HepG2 (cell line): ENCODE results near the gene SPAG7. TPM values are rescaled to one million over a fixed set of nuclear protein-coding genes. Genes with fewer than 3 reads are reported as not detected.

Experiments
- CENPX ChIP-seq: sonication (generic); formaldehyde crosslinking; IDR thresholded peaks from 2 replicates; pipeline ENCODE4 v1.9.0; 2021; ENCODE audit warnings: mild to moderate bottlenecking, missing genetic modification reagents, moderate library complexity
- KDM2A ChIP-seq: sonication (generic); formaldehyde crosslinking; IDR thresholded peaks from 2 replicates; pipeline ENCODE4 v1.4.0; 2020; ENCODE audit warnings: low read depth, missing genetic modification reagents, borderline replicate concordance
- MIER2 ChIP-seq: IDR thresholded peaks from 2 replicates; pipeline ENCODE4 v1.6.1; 2016; ENCODE audit warnings: missing biosample characterization, missing genetic modification reagents
- NR2C2 ChIP-seq: sonication (generic); formaldehyde crosslinking; IDR thresholded peaks from 2 replicates; pipeline ENCODE4 v1.4.0; 2020; ENCODE audit warnings: missing genetic modification reagents, mild to moderate bottlenecking, moderate library complexity, borderline replicate concordance
- NRL ChIP-seq: sonication (generic); formaldehyde crosslinking; IDR thresholded peaks from 2 replicates; pipeline ENCODE4 v1.5.0; 2020; ENCODE audit warnings: missing genetic modification reagents, mild to moderate bottlenecking, moderate library complexity, borderline replicate concordance
- RBFOX2 ChIP-seq: fragments of 200-400 bp; formaldehyde crosslinking; IDR thresholded peaks from 2 replicates; pipeline ENCODE4 v1.6.1; 2017; ENCODE audit warnings: low read depth, mild to moderate bottlenecking, low read length
- RBM39 ChIP-seq: fragments of 200-400 bp; formaldehyde crosslinking; IDR thresholded peaks from one replicate; pipeline ENCODE4 v1.6.1; 2018; ENCODE audit warnings: antibody characterized with exemption, mild to moderate bottlenecking, low read depth, low read length; ENCODE audit not compliant: poor library complexity, severe bottlenecking
- SAFB2 ChIP-seq: sonication (generic); formaldehyde crosslinking; IDR thresholded peaks from 2 replicates; pipeline ENCODE4 v1.5.1; 2020; ENCODE audit warnings: missing genetic modification reagents, low read depth, mild to moderate bottlenecking, borderline replicate concordance
- WIZ ChIP-seq: sonication (generic); formaldehyde crosslinking; IDR thresholded peaks from 2 replicates; pipeline ENCODE4 v1.5.1; 2020; ENCODE audit warnings: mild to moderate bottlenecking, missing genetic modification reagents
- ZNF207 ChIP-seq: fragments of 450-650 bp; IDR thresholded peaks from 2 replicates; pipeline ENCODE4 v1.6.1; 2016; ENCODE audit warnings: antibody characterized with exemption, borderline replicate concordance
- ZNF274 ChIP-seq: sonication (generic); formaldehyde crosslinking; IDR thresholded peaks from 2 replicates; pipeline ENCODE4 v1.5.1; 2020; ENCODE audit warnings: mild to moderate bottlenecking, missing genetic modification reagents
- ZNF558 ChIP-seq: sonication (generic); formaldehyde crosslinking; IDR thresholded peaks from 2 replicates; pipeline ENCODE4 v1.9.0; 2022; ENCODE audit warnings: mild to moderate bottlenecking, missing genetic modification reagents, borderline replicate concordance
- ZNF577 ChIP-seq: sonication (generic); formaldehyde crosslinking; IDR thresholded peaks from 2 replicates; pipeline ENCODE4 v1.4.0; 2020; ENCODE audit warnings: mild to moderate bottlenecking, low read depth, missing genetic modification reagents, borderline replicate concordance
- ZNF598 ChIP-seq: sonication (generic); formaldehyde crosslinking; IDR thresholded peaks from 2 replicates; pipeline ENCODE4 v1.5.1; 2020; ENCODE audit warnings: mild to moderate bottlenecking, missing genetic modification reagents, borderline replicate concordance
- ZNF615 ChIP-seq: sonication (generic); formaldehyde crosslinking; IDR thresholded peaks from 2 replicates; pipeline ENCODE4 v1.5.0; 2020; ENCODE audit warnings: mild to moderate bottlenecking, missing genetic modification reagents, borderline replicate concordance
- ZSCAN31 ChIP-seq: sonication (generic); formaldehyde crosslinking; IDR thresholded peaks from 2 replicates; pipeline ENCODE4 v1.5.0; 2020; ENCODE audit warnings: low read depth, mild to moderate bottlenecking, missing genetic modification reagents
- polyA plus RNA-seq, 8 experiments: library from polyadenylated mRNA; depleted of rRNA in 3 of 8; stranded (reverse) in 7 of 8; unstranded in 1 of 8; fragments of >200 nt; fragmentation: Illumina TruSeq in 4 of 8; extraction: Trizol in 4 of 8; gene quantifications; 2 replicates each; pipeline versions ENCODE4 v1.2.1 to v1.2.3, GENCODE V29; 2011 to 2016; ENCODE audit warnings: low read depth in 4 of 8, missing spikeins in 1 of 8, mixed read lengths in 1 of 8; ENCODE audit not compliant: insufficient read depth in 1 of 8
- total RNA-seq, 5 experiments: library from RNA; depleted of rRNA; stranded (reverse); fragments of >200 nt; fragmentation: Illumina TruSeq; extraction: Trizol; gene quantifications; 2 replicates each; pipeline ENCODE4 v1.2.3, GENCODE V29; 2016; ENCODE audit warnings: low read depth in 1 of 5
- TF ChIP-seq, protein P1 (sequence below): sonication (generic); formaldehyde crosslinking; IDR thresholded peaks from 2 replicates; pipeline ENCODE4 v1.9.0; 2021; ENCODE audit warnings: missing genetic modification reagents, borderline replicate concordance
- TF ChIP-seq, protein P2 (sequence below): sonication (generic); formaldehyde crosslinking; IDR thresholded peaks from 2 replicates; pipeline ENCODE4 v1.5.0; 2020; ENCODE audit warnings: missing genetic modification reagents, mild to moderate bottlenecking, borderline replicate concordance
- TF ChIP-seq, protein P3 (sequence below): IDR thresholded peaks from 2 replicates; pipeline ENCODE4 v1.6.1; 2016; ENCODE audit warnings: low read depth, control low read depth
- TF ChIP-seq, protein P4 (sequence below): sonication (generic); formaldehyde crosslinking; conservative IDR thresholded peaks from 2 replicates; pipeline ENCODE4 v1.8.0; 2022; ENCODE audit warnings: mild to moderate bottlenecking, moderate library complexity, missing genetic modification reagents
- TF ChIP-seq, protein P5 (sequence below): sonication (generic); formaldehyde crosslinking; IDR thresholded peaks from 2 replicates; pipeline ENCODE4 v1.5.1; 2020; ENCODE audit warnings: missing genetic modification reagents, mild to moderate bottlenecking, borderline replicate concordance

SPAG7 gene
- total and polyA plus RNA-seq, 2 of the 13 experiments (the other 11 are each of a cell fraction or from before 2014, with no cell fraction given) = 51.0 to 59.0 TPM

DNA sequence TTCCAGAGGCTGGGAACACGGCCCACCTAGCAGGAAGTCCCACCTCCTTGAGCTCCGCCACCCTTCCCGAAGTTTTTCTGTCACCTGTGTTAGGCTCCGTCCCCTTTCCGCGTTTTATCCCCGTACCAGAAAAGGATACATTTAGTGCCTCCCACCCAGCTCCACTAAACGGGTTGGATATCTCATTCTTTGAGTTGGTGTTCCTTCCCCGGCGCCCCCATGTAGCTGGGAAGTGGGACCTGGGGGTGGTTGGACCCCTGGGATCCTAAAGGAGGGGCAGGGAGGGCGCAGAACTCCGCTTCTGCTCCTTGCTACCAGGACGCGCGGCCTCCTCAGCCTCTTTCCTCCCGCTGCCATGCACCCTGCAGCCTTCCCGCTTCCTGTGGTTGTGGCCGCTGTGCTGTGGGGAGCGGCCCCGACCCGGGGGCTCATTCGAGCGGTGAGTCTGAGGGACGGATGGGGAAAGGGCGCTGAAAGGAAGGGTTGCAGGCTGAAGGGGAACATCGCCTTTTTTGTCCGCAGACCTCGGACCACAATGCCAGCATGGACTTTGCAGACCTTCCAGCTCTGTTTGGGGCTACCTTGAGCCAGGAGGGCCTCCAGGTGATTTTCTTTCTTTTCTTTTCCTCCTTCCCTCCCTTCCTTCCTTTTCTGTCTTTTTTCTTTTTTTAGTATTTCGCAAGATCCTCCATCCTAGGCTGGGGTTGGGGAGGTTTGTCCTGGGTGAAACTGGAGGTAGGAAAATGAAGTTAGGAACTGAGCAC lies 26.9 kb downstream of the SPAG7 start (continued):
- TF ChIP-seq RBFOX2 (peak; percentile 35; the same call in 1 of the 2 replicates), ZNF577 (CRISPR knock-in tag) (no peak), SAFB2 (CRISPR knock-in tag) (no peak), RBM39 (no peak), KDM2A (CRISPR knock-in tag) (0 out of 2 replicates have a peak, but pooled peaks have one; percentile 39), MIER2 (CRISPR knock-in tag) (no peak), WIZ (CRISPR knock-in tag) (no peak), ZNF615 (CRISPR knock-in tag) (no peak), ZNF207 (no peak), ZSCAN31 (CRISPR knock-in tag) (no peak), CENPX (no peak), NR2C2 (no peak; the same call in 1 of the 2 replicates), ZNF558 (no peak), ZNF274 (peak; percentile 67; the same call in 1 of the 2 replicates), NRL (CRISPR knock-in tag) (peak; percentile 56; the same call in 1 of the 2 replicates), ZNF598 (CRISPR knock-in tag) (peak; percentile 48; the same call in 1 of the 2 replicates)
- TF ChIP-seq, protein P1, sequence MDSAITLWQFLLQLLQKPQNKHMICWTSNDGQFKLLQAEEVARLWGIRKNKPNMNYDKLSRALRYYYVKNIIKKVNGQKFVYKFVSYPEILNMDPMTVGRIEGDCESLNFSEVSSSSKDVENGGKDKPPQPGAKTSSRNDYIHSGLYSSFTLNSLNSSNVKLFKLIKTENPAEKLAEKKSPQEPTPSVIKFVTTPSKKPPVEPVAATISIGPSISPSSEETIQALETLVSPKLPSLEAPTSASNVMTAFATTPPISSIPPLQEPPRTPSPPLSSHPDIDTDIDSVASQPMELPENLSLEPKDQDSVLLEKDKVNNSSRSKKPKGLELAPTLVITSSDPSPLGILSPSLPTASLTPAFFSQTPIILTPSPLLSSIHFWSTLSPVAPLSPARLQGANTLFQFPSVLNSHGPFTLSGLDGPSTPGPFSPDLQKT (CRISPR knock-in tag) = no peak
- TF ChIP-seq, protein P2, sequence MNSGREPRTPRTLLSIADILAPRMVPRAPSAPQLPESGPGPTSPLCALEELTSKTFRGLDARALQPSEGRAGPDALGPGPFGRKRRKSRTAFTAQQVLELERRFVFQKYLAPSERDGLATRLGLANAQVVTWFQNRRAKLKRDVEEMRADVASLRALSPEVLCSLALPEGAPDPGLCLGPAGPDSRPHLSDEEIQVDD (CRISPR knock-in tag) = no peak
- TF ChIP-seq, protein P3, sequence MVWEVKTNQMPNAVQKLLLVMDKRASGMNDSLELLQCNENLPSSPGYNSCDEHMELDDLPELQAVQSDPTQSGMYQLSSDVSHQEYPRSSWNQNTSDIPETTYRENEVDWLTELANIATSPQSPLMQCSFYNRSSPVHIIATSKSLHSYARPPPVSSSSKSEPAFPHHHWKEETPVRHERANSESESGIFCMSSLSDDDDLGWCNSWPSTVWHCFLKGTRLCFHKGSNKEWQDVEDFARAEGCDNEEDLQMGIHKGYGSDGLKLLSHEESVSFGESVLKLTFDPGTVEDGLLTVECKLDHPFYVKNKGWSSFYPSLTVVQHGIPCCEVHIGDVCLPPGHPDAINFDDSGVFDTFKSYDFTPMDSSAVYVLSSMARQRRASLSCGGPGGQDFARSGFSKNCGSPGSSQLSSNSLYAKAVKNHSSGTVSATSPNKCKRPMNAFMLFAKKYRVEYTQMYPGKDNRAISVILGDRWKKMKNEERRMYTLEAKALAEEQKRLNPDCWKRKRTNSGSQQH (CRISPR knock-in tag) = 0 out of 2 replicates have a peak, but pooled peaks have one; percentile 36
- TF ChIP-seq, protein P4, sequence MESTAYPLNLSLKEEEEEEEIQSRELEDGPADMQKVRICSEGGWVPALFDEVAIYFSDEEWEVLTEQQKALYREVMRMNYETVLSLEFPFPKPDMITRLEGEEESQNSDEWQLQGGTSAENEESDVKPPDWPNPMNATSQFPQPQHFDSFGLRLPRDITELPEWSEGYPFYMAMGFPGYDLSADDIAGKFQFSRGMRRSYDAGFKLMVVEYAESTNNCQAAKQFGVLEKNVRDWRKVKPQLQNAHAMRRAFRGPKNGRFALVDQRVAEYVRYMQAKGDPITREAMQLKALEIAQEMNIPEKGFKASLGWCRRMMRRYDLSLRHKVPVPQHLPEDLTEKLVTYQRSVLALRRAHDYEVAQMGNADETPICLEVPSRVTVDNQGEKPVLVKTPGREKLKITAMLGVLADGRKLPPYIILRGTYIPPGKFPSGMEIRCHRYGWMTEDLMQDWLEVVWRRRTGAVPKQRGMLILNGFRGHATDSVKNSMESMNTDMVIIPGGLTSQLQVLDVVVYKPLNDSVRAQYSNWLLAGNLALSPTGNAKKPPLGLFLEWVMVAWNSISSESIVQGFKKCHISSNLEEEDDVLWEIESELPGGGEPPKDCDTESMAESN (CRISPR knock-in tag) = no peak
- TF ChIP-seq, protein P5, sequence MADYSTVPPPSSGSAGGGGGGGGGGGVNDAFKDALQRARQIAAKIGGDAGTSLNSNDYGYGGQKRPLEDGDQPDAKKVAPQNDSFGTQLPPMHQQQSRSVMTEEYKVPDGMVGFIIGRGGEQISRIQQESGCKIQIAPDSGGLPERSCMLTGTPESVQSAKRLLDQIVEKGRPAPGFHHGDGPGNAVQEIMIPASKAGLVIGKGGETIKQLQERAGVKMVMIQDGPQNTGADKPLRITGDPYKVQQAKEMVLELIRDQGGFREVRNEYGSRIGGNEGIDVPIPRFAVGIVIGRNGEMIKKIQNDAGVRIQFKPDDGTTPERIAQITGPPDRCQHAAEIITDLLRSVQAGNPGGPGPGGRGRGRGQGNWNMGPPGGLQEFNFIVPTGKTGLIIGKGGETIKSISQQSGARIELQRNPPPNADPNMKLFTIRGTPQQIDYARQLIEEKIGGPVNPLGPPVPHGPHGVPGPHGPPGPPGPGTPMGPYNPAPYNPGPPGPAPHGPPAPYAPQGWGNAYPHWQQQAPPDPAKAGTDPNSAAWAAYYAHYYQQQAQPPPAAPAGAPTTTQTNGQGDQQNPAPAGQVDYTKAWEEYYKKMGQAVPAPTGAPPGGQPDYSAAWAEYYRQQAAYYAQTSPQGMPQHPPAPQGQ = no peak
